ENCODE data around the gene RNF38.

- TF ChIP-seq CTCF (IDR thresholded peaks at IDR 0.05) (no peak), POLR2A (IDR thresholded peaks at IDR 0.05) (no peak), POLR2AphosphoS5 (IDR thresholded peaks at IDR 0.05) (no peak), EP300 (IDR thresholded peaks at IDR 0.05) (no peak)
Observed at GRCh38 chr9:36358486-36358885, 41.6 kb downstream of the RNF38 start.
